Keratinocyte (primary cell): Measurements from ENCODE around the gene MRPL10. TPM values are rescaled to one million over a fixed set of nuclear protein-coding genes. Genes with fewer than 3 reads are reported as not detected.
"Not testable (repeated sequence)": the region's sequence is repeated elsewhere in the genome, so short reads cannot be mapped to it uniquely, and the experiment has no call there.

Experiments used
- DNase-seq: peaks from one replicate; pipeline ENCODE4 v3.0.0-alpha.2; 2011; ENCODE audit warnings: low read depth, missing footprints, low spot score
- FAIRE-seq: peaks from 2 replicates; lab custom pipeline; 2011; peaks lifted over from hg19 to GRCh38; lab: Jason Lieb, UNC
- H2AFZ ChIP-seq: 2 replicates; pipeline ENCODE4 v1.6.0; 2012; ENCODE audit warnings: low read length, control low read depth, inconsistent platforms; ENCODE audit not compliant: control insufficient read depth
- H3K27ac ChIP-seq: 2 replicates; pipeline ENCODE4 v1.5.1; 2011; ENCODE audit warnings: low read length; ENCODE audit not compliant: control insufficient read depth, insufficient read depth
- H3K27me3 ChIP-seq: 3 replicates; pipeline ENCODE4 v1.6.0; 2011; ENCODE audit warnings: low read length; ENCODE audit not compliant: control insufficient read depth, insufficient read depth; ENCODE audit errors: extremely low read depth
- H3K36me3 ChIP-seq, 2 experiments: 2 replicates in 1 of 2; 3 replicates in 1 of 2; pipeline ENCODE4 v1.5.1; 2011; ENCODE audit warnings: low read length in 2 of 2, mild to moderate bottlenecking in 1 of 2; ENCODE audit not compliant: control insufficient read depth in 2 of 2, insufficient read depth in 2 of 2; ENCODE audit errors: extremely low read depth in 1 of 2
- H3K4me1 ChIP-seq: 3 replicates; pipeline ENCODE4 v1.5.1; 2011; ENCODE audit warnings: low read length; ENCODE audit not compliant: control insufficient read depth, insufficient read depth; ENCODE audit errors: extremely low read depth
- H3K4me2 ChIP-seq: 3 replicates; pipeline ENCODE4 v1.6.0; 2011; ENCODE audit warnings: low read depth, low read length; ENCODE audit not compliant: control insufficient read depth, insufficient read depth; ENCODE audit errors: extremely low read depth
- H3K4me3 ChIP-seq, 3 experiments: fragments of 200-600 bp in 1 of 3; sonication (generic) in 1 of 3; 2 replicates in 2 of 3; 3 replicates in 1 of 3; pipeline ENCODE4 v1.5.1; 2011 to 2016; ENCODE audit warnings: low read length in 3 of 3, mild to moderate bottlenecking in 3 of 3, control low read depth in 2 of 3, inconsistent platforms in 1 of 3, low read depth in 1 of 3, mixed read lengths in 1 of 3, mixed run types in 1 of 3, moderate library complexity in 1 of 3; ENCODE audit not compliant: control insufficient read depth in 2 of 3, insufficient read depth in 2 of 3; ENCODE audit errors: extremely low read depth in 1 of 3
- H3K79me2 ChIP-seq: 2 replicates; pipeline ENCODE4 v1.6.0; 2012; ENCODE audit warnings: low read length; ENCODE audit not compliant: control insufficient read depth, insufficient read depth
- H3K9ac ChIP-seq: 3 replicates; pipeline ENCODE4 v1.6.0; 2011; ENCODE audit warnings: low read length; ENCODE audit not compliant: control insufficient read depth, insufficient read depth; ENCODE audit errors: extremely low read depth
- H3K9me1 ChIP-seq: 3 replicates; pipeline ENCODE4 v1.6.0; 2011; ENCODE audit warnings: low read length; ENCODE audit not compliant: control insufficient read depth, insufficient read depth; ENCODE audit errors: extremely low read depth
- H3K9me3 ChIP-seq: 2 replicates; pipeline ENCODE4 v1.5.1; 2012; ENCODE audit warnings: low read depth, low read length; ENCODE audit not compliant: control insufficient read depth
- H4K20me1 ChIP-seq: 3 replicates; pipeline ENCODE4 v1.6.0; 2011; ENCODE audit warnings: low read length; ENCODE audit not compliant: control insufficient read depth, insufficient read depth; ENCODE audit errors: extremely low read depth
- CTCF ChIP-seq, 3 experiments: IDR thresholded peaks in 1 of 3; conservative IDR thresholded peaks in 1 of 3; optimal IDR thresholded peaks in 1 of 3; 2 replicates in 2 of 3; 3 replicates in 1 of 3; pipeline versions ENCODE3 to v1.5.1; 2011; ENCODE audit warnings: low read length in 3 of 3, mild to moderate bottlenecking in 3 of 3, moderate library complexity in 2 of 3, control low read depth in 1 of 3, inconsistent platforms in 1 of 3; ENCODE audit not compliant: insufficient read depth in 2 of 3; ENCODE audit errors: extremely low read depth in 1 of 3
- EZH2 ChIP-seq: IDR thresholded peaks from one replicate; pipeline ENCODE4 v1.6.1; 2012; ENCODE audit warnings: inconsistent platforms, mild to moderate bottlenecking, low read length, moderate library complexity
- dilution Hi-C: fragments of 300-500 bp; cut with MboI; formaldehyde crosslinking; loops from one replicate; pipeline ENCODE4 v1.7.0; 2020; ENCODE audit warnings: low sequenced_read_pairs; ENCODE audit not compliant: extremely low pct_ligation_motif_present
- polyA plus RNA-seq, 5 experiments: library from polyadenylated mRNA; depleted of rRNA in 3 of 5; stranded (reverse) in 3 of 5; stranded (forward) in 1 of 5; unstranded in 1 of 5; fragments of >200 nt; gene quantifications; 1 replicate in 1 of 5; 2 replicates in 3 of 5; 3 replicates in 1 of 5; pipeline versions ENCODE4 v1.2.1 to v1.2.3, GENCODE V29; 2011 to 2012; ENCODE audit warnings: missing spikeins in 2 of 5, low read depth in 1 of 5, low replicate concordance in 1 of 5

The MRPL10 gene
- polyA plus RNA-seq, 1 donor (not counting 4 experiments of a cell fraction or from before 2014, with no cell fraction given): 42.4 TPM

- H3K36me3 ChIP-seq: no peaks in the 10 kb centered on the region
- H3K4me3 ChIP-seq: no peak overlapping the region
- peaks cover 20% of the 10 kb centered on the region for H3K27me3 ChIP-seq
- no peak for TF ChIP-seq EZH2
- TF ChIP-seq CTCF (optimal IDR thresholded peaks at IDR 0.05 in 1 of 3, IDR thresholded peaks at IDR 0.05 in 1 of 3, conservative IDR thresholded peaks at IDR 0.05 in 1 of 3; ENCODE audit: extremely low read depth in 1 of 3, insufficient read depth in 2 of 3, low read length in 3 of 3): no peak
- H4K20me1 ChIP-seq: no peaks in the 10 kb centered on the region
- no peaks in the 10 kb centered on the region for H3K9me3 ChIP-seq
- no peak overlapping the region for H3K27ac ChIP-seq
- DNase-seq: no peak
- H2AFZ ChIP-seq: no peak overlapping the region
- H3K9me1 ChIP-seq: no peaks in the 10 kb centered on the region
- no peak for FAIRE-seq
- dilution Hi-C loops: no loop called here
- no peaks in the 10 kb centered on the region for H3K4me1 ChIP-seq
- H3K9ac ChIP-seq: no peak overlapping the region
- no peaks in the 10 kb centered on the region for H3K79me2 ChIP-seq
- H3K4me2 ChIP-seq: no peak overlapping the region
Measured at GRCh38 chr17:47774987-47775580, 56.3 kb downstream of the MRPL10 start.

GRCh38 chr17:47774331-47774730 lies 57.0 kb downstream of the MRPL10 start:
- FAIRE-seq: no peak
- Histone ChIP-seq H3K27ac (no peak overlapping the region), H3K36me3 (no peaks in the 10 kb centered on the region), H3K4me2 (no peak overlapping the region), H3K27me3 (peaks cover 20% of the 10 kb centered on the region), H3K4me1 (no peaks in the 10 kb centered on the region), H2AFZ (no peak overlapping the region), H3K79me2 (no peaks in the 10 kb centered on the region), H3K9ac (no peak overlapping the region), H3K4me3 (no peak overlapping the region), H3K9me1 (no peaks in the 10 kb centered on the region), H4K20me1 (no peaks in the 10 kb centered on the region), H3K9me3 (no peaks in the 10 kb centered on the region)
- dilution Hi-C loops: no loop called here
- TF ChIP-seq CTCF (optimal IDR thresholded peaks at IDR 0.05 in 1 of 3, IDR thresholded peaks at IDR 0.05 in 1 of 3, conservative IDR thresholded peaks at IDR 0.05 in 1 of 3; ENCODE audit: extremely low read depth in 1 of 3, insufficient read depth in 2 of 3, low read length in 3 of 3) (no peak), EZH2 (no peak)
- DNase-seq: no peak

DNA sequence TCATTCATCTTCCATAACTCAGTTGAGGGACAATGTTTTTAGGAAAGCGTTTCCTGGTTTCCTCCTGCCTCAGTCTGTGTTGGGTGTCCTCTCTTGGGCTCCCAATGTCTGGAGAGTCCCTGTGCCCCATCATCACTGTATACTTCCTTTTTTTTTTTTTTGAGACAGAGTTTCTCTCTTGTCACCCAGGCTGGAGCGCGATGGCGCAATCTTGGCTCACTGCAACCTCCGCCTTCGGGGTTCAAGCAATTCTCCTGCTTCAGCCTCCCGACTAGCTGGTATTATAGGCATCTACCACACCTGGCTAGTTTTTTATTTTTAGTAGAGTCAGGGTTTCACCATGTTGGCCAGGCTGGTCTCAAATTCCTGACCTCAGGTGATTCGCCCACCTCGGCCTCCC lies 57.7 kb downstream of the MRPL10 start:
- H2AFZ ChIP-seq, H4K20me1 ChIP-seq, H3K4me1 ChIP-seq, H3K27ac ChIP-seq, H3K4me2 ChIP-seq, FAIRE-seq, H3K9me3 ChIP-seq, H3K79me2 ChIP-seq, dilution Hi-C loops, H3K36me3 ChIP-seq, H3K4me3 ChIP-seq, DNase-seq, H3K9me1 ChIP-seq, H3K9ac ChIP-seq: not testable (repeated sequence)
- peaks cover 19% of the 10 kb centered on the region for H3K27me3 ChIP-seq
